Thyroid gland (tissue), 4 donors: ENCODE data around the gene STK24.

Experiments
- POLR2A ChIP-seq, 2 donors: fragments of 450-650 bp; IDR thresholded peaks; one replicate each; pipeline ENCODE4 v1.6.1; 2017; ENCODE audit warnings: antibody characterized with exemption in 2 of 2, mild to moderate bottlenecking in 2 of 2, moderate library complexity in 1 of 2
- TF ChIP-seq, protein P1 (sequence below), 6 experiments: fragments of 200-600 bp in 3 of 6; fragments of 450-650 bp in 3 of 6; sonication (generic) in 3 of 6; IDR thresholded peaks; one replicate each; pipeline ENCODE4 v1.5.1; 2016 to 2019; ENCODE audit warnings: antibody characterized with exemption in 6 of 6, mild to moderate bottlenecking in 2 of 6, inconsistent platforms in 1 of 6, moderate library complexity in 1 of 6

DNA sequence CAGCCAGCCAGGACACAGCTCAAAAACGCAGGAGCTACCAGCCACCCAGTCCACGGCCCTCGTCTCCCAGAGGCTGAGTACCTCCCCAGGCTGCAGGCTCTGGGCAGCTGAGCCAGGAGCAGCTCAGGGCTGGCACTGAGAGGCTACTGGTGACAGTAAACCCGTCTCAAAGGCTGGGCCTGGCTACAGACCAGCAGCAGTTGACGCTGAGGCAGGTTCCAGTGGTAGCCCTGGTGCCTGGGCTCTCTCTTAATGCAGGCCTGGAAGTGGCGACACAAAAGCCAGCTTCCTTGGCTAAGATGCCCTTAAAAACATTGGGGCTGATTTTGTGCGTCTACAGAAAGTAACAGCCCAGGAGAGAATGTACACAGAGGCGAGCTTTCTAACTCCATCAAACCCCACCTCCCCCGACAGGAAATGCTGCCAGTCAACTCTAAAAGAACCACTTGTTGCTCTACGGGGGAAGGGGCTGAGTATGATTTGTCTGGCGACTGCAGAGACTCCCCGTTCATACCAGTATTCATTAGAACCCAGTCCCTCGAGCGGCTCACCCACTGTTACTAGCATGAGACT lies 126.3 kb downstream of the STK24 start:
- TF ChIP-seq, protein P1, sequence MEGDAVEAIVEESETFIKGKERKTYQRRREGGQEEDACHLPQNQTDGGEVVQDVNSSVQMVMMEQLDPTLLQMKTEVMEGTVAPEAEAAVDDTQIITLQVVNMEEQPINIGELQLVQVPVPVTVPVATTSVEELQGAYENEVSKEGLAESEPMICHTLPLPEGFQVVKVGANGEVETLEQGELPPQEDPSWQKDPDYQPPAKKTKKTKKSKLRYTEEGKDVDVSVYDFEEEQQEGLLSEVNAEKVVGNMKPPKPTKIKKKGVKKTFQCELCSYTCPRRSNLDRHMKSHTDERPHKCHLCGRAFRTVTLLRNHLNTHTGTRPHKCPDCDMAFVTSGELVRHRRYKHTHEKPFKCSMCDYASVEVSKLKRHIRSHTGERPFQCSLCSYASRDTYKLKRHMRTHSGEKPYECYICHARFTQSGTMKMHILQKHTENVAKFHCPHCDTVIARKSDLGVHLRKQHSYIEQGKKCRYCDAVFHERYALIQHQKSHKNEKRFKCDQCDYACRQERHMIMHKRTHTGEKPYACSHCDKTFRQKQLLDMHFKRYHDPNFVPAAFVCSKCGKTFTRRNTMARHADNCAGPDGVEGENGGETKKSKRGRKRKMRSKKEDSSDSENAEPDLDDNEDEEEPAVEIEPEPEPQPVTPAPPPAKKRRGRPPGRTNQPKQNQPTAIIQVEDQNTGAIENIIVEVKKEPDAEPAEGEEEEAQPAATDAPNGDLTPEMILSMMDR (IDR thresholded peaks at IDR 0.05): no peak
- TF ChIP-seq POLR2A (IDR thresholded peaks at IDR 0.05): peak in 1 of 2 donors; percentile 26
